Right kidney (tissue), 1 donor: ENCODE measurements around the gene STS.
A peak's percentile ranks its signal among the peaks of the same experiment; 100 is the strongest.
"Not testable (repeated sequence)": the region's sequence is repeated elsewhere in the genome, so short reads cannot be mapped to it uniquely, and the experiment has no call there.

Experiments
- DNase-seq: peaks from one replicate; pipeline ENCODE4 v3.0.0-alpha.2; 2016

The STS gene

GRCh38 chrX:7139202-7140081 lies 8.1 kb upstream of the STS start:
- no peak for DNase-seq

- no peak for DNase-seq
Observed at GRCh38 chrX:7143076-7143475, 4.4 kb upstream of the STS start.

- DNase-seq, result no peak
Observed at GRCh38 chrX:7143941-7144525, 3.5 kb upstream of the STS start.

GRCh38 chrX:7145454-7145853 lies 2.1 kb upstream of the STS start:
- no peak for DNase-seq

GRCh38 chrX:7146020-7146702 lies 1.4 kb upstream of the STS start:
- no peak for DNase-seq

GRCh38 chrX:7146703-7147412 lies 654 bp upstream of the STS start:
- no peak for DNase-seq

- DNase-seq, result peak; percentile 87
Observed at GRCh38 chrX:7147978-7148854, 704 bp downstream of the STS start, which contains the start of gene PUDP. TSS of gene PUDP (minus strand) at chrX:7148153. CDS start at chrX:7148113, 40 bp downstream.

GRCh38 chrX:7149411-7149810 lies 1.9 kb downstream of the STS start:
- no peak for DNase-seq

- no peak for DNase-seq
Observed at GRCh38 chrX:7153231-7153630, 5.7 kb downstream of the STS start.

- no peak for DNase-seq
Observed at GRCh38 chrX:7154041-7154597, 6.6 kb downstream of the STS start.

GRCh38 chrX:7155163-7155562 lies 7.7 kb downstream of the STS start:
- DNase-seq, result no peak

GRCh38 chrX:7156879-7157278 lies 9.4 kb downstream of the STS start:
- DNase-seq, result no peak

- DNase-seq, result no peak
Observed at GRCh38 chrX:7158468-7158990, 11.0 kb downstream of the STS start.

- no peak for DNase-seq
Observed at GRCh38 chrX:7159149-7159861, 11.8 kb downstream of the STS start.

GRCh38 chrX:7163146-7163677 lies 15.7 kb downstream of the STS start:
- DNase-seq, result no peak

- no peak for DNase-seq
Observed at GRCh38 chrX:7164174-7164573, 16.7 kb downstream of the STS start.

- DNase-seq, result no peak
Observed at GRCh38 chrX:7168371-7168770, 20.9 kb downstream of the STS start.

GRCh38 chrX:7169627-7170026 lies 22.1 kb downstream of the STS start:
- DNase-seq, result no peak

GRCh38 chrX:7170898-7171297 lies 23.4 kb downstream of the STS start:
- DNase-seq, result no peak

- DNase-seq, result not testable (repeated sequence)
Observed at GRCh38 chrX:7178859-7179258, 31.3 kb downstream of the STS start.
